T-helper 22 cell (primary cell): Measurements from ENCODE around the gene TSPAN9.
A peak's percentile ranks its signal among the peaks of the same experiment; 100 is the strongest.
"Not testable (repeated sequence)": the region's sequence is repeated elsewhere in the genome, so short reads cannot be mapped to it uniquely, and the experiment has no call there.

Source experiments
- DNase-seq: peaks from one replicate; pipeline ENCODE4 v3.0.0-alpha.2; 2020; ENCODE audit warnings: low read depth

Gene TSPAN9

DNA sequence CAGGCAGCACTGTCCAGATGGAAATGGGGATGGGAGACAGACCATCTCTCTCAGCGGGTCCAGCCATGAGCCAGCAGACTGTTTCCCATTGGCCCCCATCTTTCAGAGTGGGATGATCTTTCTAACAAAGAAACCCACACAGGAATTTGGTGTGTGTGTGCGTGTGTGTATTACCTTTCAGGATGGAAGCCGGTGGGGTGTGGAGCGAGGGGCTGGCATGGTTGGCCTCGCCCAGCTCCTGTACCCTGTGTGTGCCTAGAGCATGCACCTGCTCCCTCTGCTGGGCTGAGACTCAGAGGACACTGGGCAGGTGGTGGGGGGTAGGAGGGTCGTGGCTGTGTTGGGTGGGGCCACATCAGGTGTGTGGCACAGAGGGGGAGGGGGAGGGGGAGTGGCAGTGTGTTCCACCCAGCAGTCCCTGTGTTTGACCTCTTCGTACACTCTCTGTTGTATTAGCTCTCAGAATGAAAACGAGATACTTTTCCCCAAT lies 33.0 kb upstream of the TSPAN9 start:
- DNase-seq, result no peak

- DNase-seq, result no peak
Measured at GRCh38 chr12:3045494-3045893, 31.7 kb upstream of the TSPAN9 start.

DNA sequence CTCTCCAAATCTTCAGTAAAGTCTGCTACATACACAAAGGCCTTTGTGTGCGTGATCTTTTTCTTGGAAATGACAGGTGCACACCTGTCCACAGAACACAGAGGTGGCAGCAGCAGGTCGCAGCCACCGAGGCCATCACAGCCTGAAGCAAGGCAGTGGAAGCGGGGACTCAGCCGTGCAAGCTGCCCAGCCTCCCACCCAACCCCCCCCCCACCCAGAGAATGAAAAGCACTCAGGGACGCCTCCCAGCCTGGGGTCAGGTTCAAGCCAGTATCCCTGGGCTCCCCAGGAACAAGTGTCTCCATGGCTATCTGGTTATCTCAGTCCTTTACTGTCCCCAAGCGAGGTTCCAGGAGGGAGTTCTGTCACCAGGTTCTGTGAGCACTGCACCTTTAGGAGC lies 31.2 kb upstream of the TSPAN9 start:
- DNase-seq, result no peak

- DNase-seq, result no peak
Measured at GRCh38 chr12:3046441-3047200, 30.6 kb upstream of the TSPAN9 start.

GRCh38 chr12:3047961-3048360 lies 29.2 kb upstream of the TSPAN9 start:
- no peak for DNase-seq

DNA sequence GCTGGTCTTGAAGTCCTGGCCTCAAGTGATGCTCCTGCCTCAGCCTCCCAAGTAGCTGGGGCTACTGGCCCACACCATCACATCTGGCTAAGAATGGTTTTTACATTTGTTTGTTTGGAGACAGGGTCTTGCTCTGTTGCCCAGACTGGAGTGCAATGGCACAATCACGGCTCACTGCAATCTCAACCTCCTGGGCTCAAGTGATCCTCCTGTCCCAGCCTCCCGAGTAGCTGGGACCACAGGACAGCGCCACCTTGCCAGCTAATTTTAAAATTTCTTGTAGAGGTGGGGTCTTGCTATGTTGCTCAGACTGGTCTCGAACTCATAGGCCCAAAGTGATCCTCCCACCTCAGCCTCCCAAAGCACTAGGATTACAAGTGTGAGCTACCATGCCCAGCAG lies 28.6 kb upstream of the TSPAN9 start:
- no peak for DNase-seq

- no peak for DNase-seq
Measured at GRCh38 chr12:3049176-3049575, 28.0 kb upstream of the TSPAN9 start.

DNA sequence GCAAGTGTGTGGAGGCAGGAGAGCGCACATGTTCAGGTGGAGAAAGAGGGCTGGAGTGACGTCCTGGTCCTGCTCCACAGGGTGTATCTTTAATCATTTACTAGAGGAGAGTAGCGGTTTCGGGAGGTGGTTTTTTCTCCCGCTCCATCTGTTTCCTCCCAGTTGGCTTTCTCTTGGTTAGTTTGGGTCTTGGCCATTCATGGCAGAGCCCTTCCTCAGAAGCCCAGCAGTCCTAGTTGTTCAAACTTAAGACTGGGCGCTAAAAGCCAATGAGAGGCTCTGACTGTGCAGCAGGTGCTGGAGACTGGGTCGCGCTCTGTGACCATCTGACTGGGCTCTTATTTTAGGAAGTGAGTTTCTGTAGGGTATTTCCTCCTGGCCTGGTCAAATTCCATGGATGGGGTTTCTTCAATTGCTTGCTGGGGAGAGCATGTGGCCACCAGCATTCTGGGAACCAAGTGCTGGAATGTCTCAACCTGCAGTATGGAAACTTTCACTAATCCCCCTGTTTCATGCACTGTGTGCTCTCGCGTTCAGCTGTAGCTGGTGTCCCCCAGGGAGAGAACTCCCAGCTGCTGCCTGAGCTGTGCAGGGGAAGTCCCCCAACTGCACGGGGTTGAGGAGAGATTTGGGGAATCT lies 27.4 kb upstream of the TSPAN9 start:
- no peak for DNase-seq

DNA sequence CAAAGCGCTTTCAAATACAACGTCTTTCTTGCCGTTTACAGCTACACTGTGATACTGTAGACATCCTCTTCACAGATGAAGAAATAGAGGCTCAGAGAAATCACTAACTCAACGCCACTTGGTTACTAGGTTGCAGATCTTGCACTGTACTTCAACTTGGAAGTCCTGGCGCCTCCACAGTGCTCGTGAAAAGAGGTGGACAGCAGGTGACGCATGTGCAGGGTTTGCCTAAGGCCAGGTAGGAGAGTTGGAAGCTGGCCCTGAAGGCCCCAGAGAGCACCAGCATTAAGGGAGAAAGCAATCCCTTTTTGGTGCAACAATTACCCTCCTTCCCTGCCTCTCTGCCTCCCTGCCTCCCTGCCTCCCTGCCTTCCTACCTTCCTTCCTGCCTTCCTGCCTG lies 22.8 kb upstream of the TSPAN9 start:
- no peak for DNase-seq

GRCh38 chr12:3055026-3055703 lies 22.0 kb upstream of the TSPAN9 start:
- DNase-seq, result no peak

DNA sequence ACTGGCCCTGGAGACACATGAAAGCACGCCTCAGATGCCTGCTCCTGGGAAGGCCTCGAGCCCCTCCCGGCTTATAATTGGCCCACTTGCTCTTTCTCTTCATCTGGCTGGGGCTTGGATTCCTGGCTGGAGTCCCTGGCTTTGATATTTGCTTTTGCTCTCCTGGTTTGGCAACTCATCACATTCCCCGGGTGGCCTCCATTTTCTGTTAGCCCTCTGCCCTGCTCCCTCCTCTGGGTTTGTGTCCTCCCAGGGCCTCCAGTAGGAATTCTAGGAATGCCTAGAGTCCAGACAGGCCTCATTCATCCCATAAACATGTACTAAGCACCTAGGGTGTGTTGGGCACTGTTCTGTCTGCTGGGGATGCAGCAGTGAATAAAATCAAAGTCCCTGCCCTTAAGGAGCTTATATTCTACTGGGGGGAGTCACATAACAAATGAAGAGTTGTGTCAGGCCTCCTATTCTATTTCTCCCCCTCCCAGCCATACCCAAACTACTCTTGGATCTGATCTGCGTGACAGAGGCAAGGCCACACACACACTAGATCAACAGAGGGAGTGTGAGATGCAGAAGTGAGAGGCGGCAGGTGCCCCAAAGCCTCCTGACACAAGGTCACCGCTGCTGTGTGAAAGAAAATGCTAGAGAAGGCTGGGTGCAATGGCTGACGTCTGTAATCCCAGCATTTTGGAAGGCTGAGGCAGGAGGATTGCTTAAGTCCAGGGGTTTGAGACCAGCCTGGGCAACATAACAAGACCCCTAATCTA lies 21.3 kb upstream of the TSPAN9 start:
- no peak for DNase-seq

GRCh38 chr12:3061059-3061458 lies 16.1 kb upstream of the TSPAN9 start:
- DNase-seq, result no peak

DNA sequence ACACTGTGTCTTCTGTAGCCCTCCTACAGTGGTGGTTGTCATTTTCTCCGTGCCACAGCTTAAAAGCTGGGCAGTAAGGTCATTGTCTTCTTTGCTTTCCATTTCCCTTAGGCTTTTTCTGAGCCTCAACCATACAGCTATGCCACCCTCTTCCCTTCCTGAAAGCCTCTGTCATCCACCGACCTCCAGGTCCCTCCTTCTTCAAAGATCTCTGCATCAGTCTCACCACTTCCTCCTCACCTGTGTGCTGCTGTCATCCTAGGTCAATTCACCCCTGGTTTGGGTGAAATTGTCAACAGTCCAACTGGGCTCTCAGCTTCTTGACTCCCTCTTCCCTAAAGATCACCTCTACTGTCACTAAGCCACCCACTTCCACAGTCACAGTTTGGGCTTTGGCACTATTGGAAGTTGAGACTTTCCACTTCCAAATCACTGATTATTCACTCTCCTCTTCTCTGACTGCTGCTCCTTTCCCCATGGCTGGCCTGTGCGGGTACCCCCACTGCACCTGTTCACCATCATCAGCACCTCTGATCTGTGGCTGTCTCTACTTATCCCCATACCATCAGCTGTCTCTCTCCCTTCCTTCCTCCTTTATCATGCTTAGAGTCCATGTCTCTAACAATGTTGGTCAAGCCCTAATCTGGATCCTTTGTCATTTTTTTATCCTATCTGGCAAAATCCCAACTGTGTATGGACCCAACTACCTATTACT lies 15.5 kb upstream of the TSPAN9 start:
- DNase-seq, result no peak

DNA sequence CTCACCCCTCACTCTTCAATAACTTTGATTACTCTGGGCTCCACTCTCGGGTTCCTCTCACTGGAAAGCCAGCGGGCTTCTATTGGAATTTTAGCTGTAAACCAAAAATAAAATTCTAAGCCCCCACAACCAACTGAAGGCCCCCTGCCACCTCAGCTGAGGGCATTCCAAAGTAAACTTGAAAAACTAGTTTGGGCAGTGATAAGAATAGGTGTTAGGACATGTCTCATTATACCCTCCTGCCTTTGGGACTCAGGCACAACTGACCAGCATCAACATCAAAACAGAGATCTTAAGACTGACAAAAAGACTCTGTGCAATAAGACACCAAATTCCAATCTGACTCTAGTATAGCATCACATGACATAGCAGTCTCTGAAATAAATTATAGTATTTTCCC lies 11.9 kb upstream of the TSPAN9 start:
- DNase-seq, result no peak

DNA sequence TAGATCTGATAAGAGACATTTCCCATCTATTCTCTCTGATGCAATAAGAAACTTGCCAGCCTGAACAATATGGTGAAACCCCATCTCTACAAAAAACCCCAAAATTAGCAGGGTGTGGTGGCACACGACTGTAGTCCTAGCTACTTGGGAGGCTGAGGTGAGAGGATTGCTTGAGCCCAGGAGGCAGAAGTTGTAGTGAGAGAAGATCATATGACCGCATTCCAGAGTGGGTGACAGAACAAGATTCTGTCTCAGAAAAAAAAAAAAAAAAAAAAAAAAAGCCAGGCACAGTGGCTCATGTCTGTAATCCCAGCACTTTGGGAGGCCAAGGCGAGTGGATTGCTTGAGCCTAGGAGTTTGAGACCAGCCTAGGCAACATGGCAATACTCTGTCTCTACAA lies 11.3 kb upstream of the TSPAN9 start:
- not testable (repeated sequence) for DNase-seq

DNA sequence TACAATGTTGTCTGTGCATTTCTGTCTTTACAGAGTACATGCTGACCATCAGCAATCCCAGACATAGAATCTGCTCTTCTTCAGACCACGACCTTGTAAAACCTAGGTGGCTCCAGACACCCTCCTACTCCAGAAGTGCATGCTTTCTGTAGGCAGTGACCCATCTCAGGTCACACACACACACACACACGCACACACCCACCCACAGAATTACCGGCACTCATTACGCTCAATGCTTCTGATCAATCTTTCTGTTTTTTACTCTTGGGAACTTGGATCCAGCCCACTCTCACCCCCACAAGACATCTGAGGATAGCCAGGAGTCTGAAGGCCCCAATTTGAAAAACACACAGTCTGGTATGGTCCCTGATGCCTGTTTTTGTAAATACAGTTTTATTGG lies 7.5 kb upstream of the TSPAN9 start:
- DNase-seq, result no peak

DNA sequence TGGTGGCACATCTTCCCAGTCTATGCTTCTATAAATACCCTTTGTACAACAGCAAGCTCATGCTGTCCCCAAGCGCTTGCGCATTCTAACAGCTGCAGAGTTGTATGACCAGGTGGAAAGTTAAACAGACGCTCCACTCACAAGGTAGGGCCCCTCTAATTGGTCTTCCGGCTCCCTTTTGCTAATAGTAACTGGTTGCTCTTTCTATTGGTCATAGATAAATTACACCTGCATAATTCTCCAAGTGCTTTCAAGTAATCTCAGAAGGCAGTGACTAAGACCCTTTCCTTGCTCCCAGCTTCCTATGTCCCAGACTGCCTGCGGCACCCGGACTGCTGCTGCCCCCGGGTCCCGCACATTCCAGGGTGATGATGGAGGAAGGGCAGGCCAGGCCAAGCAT lies 6.1 kb upstream of the TSPAN9 start:
- DNase-seq, result no peak

DNA sequence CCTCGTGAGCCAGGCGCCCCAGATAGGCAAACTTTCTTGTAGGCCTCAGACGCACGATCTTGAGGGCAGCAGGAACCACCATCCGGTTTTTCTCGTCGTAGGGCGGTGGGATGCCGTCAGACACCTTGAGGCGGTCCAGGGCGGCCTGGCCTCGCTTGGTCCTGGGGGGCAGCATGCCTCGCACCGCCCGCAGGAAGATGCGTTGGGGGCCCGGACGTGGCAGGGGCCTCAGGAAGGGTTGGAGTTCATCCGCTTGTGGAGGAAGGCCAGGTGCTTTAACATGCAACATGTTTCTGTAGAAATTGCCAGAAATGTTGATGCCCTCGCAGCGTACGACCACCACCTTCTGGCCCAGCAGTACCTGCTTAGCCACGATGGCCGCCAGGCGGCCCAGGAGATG lies 5.5 kb upstream of the TSPAN9 start:
- no peak for DNase-seq

- DNase-seq, result peak; percentile 50
Measured at GRCh38 chr12:3073438-3074250, 3.5 kb upstream of the TSPAN9 start.

DNA sequence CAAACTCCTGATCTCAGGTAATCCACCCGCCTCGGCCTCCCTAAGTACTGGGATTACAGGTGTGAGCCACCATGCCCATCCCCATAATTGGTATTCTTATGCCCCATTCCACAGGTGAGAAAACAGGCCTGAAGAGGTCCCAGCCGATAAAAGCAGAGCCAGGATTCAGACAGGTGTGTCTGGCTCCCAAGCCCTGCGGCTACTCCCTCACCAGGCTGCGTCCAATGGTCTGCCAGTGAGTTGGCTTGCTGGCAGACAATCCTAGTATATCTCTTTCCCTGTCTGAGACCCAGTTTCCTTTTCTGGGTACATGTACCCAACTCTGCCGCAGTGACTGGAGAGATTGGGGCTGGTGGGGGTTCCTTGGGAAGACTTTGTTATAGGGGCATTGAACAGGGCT lies 1.9 kb upstream of the TSPAN9 start:
- no peak for DNase-seq

DNA sequence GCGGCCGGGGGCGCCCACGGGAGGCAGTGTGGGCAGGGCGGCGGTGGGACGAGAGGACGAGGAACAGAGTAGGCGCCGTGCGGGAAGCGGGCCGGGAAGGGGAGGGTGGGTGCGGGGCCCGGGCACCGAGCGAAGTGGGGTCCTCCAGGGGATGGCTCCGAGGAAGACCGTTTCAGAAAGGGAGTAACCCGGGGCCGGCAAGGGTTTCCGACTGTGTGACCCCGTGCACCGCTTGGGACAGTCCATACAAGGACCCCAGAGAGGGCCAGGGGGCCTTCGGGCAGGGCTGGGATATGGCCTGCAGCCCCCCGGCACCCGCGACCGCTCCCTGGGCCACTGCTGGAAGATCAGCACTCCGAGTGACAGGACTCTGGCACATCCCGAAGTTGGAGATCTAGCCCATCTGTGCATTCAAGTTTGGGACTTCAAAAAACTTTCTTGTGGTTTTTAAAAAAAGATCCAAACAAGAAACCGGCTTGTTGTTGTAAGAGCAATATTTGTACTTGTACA lies 448 bp downstream of the TSPAN9 start:
- no peak for DNase-seq
